Glomerular visceral epithelial cell (primary cell): ENCODE results near the gene DMRT1.
"Not testable (repeated sequence)": the region's sequence is repeated elsewhere in the genome, so short reads cannot be mapped to it uniquely, and the experiment has no call there.

ENCODE experiments used
- DNase-seq: peaks from one replicate; pipeline ENCODE4 v3.0.0-alpha.2; 2016; ENCODE audit errors: extremely low spot score

The DMRT1 gene

DNA sequence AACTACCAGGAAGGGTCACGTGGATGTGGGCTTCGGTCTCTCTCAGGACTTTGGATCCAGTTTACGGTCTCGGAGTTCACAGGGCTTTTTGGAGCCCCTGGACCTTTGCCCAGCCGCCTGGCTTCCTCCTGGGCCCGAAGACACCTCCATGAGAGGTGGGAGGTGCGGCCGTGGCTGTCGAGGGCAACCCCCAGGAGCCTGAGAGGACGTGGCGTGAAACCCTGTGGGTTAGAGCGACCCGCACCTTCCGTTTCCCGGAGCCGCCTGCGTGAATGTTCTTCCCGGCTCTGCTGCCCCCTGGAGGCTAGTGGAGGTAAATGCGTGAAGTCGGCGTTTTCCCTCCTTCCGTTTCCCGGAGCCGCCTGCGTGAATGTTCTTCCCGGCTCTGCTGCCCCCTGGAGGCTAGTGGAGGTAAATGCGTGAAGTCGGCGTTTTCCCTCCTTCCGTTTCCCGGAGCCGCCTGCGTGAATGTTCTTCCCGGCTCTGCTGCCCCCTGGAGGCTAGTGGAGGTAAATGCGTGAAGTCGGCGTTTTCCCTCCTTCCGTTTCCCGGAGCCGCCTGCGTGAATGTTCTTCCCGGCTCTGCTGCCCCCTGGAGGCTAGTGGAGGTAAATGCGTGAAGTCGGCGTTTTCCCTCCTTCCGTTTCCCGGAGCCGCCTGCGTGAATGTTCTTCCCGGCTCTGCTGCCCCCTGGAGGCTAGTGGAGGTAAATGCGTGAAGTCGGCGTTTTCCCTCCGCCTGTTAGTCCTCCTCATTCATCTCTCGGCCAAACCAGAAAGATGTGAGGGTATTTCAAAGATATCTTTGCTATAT, 157.0 kb downstream of the DMRT1 start:
- DNase-seq = not testable (repeated sequence)

DNA sequence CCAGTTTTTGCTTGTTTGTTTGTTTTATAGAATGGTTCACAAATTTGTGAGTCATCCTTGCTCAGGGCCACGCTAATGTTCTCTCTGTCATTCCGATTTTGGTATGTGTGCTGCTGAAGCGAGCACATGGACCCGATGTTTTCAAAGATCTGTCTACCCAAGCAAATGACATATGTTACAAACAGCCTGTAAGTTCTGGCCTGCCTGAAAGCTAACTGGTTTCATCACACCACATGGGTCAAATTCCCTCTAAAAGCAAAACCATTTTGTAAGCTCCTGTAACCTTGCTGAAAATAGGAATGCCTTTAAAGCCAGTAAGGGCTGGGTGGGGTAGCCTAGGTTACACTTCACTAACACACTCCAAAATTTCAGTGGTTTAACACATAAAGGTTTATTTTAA, 160.3 kb downstream of the DMRT1 start:
- no peak for DNase-seq

DNA sequence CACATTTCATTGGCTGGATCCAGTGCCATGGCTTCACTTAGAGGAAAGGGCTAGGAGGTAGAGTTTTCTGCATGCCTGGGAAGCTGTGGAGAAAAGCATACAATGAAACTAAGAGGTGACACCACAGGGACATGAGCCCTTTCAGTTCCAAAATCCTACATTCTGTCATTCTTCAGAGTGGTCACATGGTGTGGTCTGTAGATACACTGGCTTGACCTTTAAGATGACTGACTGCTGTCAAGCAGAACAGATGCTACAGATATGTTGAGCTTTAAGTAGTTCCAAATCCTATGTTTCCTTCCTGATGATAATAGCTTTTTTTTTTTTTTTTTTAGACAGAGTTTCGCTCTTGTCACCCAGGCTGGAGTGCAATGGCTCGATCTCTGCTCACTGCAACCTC, 161.2 kb downstream of the DMRT1 start:
- no peak for DNase-seq

DNA sequence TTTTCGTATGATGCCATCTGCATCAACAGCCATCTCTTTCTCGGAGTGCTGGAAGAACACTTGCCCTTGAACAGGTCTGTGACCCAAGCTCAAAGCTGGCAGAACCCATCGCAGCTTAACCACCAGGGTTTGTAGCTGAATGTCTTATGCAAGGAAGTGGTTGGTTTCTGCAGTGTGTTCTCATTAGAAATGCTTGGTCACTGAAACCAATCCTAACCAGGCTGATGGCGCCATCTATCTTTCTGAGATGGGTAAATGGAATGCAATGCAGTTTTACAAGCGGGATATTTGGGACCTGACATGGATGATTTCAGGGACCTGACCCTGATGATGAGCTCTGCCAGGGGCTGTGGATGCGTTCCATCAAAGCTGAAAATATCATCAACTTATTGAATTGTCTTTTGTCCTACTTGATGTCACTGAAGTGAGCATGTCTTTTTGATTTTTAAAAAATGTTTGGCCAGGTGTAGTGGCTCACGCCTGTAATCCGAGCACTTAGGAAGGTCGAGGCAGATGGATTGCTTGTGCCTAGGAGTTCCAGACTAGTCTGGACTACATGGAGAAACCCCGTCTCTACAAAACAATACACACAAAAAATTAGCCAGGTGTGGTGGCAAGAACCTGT, 163.7 kb downstream of the DMRT1 start:
- peak; percentile 18 for DNase-seq

DNA sequence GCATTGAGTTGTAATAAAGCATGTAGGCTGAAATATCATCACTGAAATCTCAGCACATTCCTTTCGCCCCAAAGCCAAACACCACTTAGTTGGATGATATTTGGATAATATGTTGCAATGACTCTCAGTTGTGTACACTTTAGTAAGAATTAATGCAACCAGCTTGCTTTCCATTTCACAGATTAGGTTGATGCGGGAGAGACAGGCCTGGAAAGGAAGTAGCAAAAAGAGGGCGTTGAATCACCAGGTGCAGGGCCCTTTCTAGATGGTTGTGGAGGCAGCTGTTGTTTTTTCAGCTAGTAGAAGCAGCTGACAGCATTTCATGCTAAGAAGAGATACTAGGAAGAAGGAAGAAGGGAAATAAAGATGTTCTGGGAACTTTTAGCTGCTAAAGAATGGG, 165.8 kb downstream of the DMRT1 start:
- no peak for DNase-seq

DNA sequence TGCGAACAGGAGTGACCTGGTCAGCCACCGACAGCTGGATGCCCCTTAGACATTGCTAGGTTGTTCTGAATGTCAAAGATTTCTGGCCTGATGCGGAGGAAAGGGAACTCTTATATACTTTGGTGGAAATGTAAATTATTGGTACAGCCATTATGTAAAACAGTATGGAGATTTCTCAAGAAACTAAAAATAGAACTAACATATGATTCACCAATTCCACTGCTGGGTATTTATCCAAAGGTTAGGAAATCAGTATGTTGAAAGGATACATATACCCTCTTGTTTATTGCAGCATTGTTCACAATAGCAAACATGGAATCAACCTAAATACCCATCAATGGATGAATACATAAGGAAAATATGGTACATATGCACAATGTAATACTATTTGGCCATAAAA, 166.7 kb downstream of the DMRT1 start:
- DNase-seq = no peak

DNA sequence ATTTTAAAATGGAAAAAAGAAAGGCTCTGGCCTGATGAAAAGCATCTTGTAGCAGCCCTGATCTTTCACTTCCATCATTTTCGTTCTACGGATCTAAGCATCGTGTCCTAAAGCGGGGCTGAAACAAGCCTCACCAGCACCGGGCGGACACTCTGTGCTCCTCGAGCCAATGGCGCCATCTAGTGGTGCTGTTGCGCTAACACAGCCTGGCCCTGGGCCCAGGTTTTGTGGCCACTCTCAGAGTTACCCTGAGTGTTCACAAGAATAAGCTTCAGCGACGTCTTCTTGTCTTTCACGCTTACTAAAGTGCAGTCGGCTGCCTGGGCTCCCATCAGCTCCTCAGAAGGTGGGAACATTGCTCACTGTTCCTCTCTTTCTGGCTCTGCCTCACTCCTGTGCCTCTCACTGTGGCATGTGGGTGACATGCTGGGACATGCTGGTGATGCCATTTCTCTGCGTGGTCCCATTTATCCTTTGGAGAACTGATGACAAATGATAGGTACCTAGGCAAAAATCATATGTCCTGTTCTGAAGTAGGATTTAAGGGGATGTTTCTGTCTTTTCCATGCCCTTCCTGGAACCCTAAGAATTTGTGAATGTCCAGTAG, 167.7 kb downstream of the DMRT1 start:
- DNase-seq = peak; percentile 63

DNA sequence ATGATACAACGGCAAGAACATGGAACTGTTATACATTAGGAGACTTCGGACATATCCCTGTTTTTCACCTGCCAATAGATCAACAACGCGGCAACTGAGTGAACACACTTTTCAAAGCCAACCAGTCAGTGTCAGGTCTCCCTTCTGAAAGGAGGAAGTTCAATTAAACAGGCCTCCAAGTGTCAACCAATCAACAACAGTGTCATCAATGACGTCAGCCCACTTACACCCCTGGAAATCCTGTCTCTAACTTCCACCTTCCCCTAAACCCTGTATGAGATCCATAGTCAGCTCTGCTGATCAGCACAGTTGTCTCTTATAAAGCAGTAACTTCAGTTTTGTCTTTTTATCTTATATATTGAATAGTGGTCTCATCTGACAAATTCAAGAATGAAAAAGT, 171.5 kb downstream of the DMRT1 start:
- DNase-seq = no peak

DNA sequence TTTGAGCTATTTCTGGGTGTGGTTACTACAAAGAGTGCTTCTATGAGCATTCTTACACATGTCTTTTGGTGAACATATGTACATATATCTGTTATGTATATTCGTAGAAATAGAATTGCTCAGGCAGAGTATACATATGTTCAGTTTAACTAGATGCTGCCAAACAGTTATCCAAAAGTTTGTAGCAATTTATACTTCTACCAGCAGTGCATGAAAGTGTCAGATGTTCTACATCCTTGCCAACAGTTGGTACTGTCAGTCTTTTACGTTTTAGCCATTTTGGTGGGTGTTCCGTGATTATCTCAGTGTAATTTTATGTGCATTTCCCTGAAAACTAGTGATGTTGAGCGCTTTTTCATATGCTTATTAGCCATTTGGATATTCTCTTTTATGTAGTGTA, 172.7 kb downstream of the DMRT1 start:
- DNase-seq = no peak

DNA sequence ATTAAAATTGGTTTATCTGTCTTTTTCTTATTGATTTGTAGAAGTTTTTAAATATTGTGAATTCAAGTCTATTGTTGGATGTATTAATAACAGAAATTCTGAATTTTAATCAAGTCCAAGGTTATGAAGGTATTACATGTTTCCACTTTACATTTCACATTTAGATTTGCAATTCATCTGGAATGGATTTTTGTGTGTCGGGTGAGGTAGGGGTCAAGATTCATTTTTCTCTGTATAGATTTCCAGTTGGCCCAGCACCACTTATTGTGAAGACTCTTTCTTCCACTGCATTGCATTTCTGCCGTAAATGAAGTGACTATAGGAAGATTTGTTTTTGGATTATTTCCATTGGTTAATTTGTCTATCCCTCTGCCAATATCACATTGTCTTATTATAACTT, 173.1 kb downstream of the DMRT1 start:
- no peak for DNase-seq

DNA sequence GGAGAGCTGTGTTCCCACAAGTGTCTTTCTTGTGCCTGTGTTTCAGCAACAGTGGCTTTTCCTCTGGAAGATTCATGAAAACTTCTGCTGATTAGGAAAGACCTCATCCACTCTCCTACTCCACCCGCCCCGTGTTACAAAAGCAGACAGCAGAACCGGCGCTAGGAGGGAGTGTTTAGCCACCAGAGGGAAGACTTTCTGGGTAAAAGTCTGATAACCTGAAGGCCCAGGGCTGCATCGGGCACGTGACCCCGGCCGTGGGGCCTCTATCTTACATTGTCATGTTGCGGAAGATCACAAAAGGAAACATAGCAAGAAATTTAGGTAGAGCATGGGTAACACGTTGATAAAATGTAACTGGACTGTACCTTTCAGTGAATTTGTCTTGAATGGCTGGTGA, 176.6 kb downstream of the DMRT1 start:
- DNase-seq = no peak
